Ascending aorta (tissue), 2 donors: ENCODE data around the gene NCOA7. TPM values are rescaled to one million over a fixed set of nuclear protein-coding genes. Genes with fewer than 3 reads are reported as not detected.
"Not testable (repeated sequence)": the region's sequence is repeated elsewhere in the genome, so short reads cannot be mapped to it uniquely, and the experiment has no call there.

ENCODE experiments used
- DNase-seq, 2 donors: peaks; one replicate each; pipeline ENCODE4 v3.0.0-alpha.2; 2019; ENCODE audit warnings: low spot score in 2 of 2
- H3K27ac ChIP-seq, 2 donors: fragments of 200-600 bp; sonication (generic); one replicate each; pipeline ENCODE4 v1.5.1; 2016 to 2017; ENCODE audit warnings: mild to moderate bottlenecking in 1 of 2
- H3K27me3 ChIP-seq: fragments of 200-600 bp; sonication (generic); one replicate; pipeline ENCODE4 v1.5.1; 2017
- H3K36me3 ChIP-seq, 2 donors: fragments of 200-600 bp; sonication (generic); one replicate each; pipeline ENCODE4 v1.5.1; 2016
- H3K4me1 ChIP-seq, 2 donors: fragments of 200-600 bp; sonication (generic); one replicate each; pipeline ENCODE4 v1.5.1; 2016 to 2017; ENCODE audit warnings: mild to moderate bottlenecking in 1 of 2
- H3K4me3 ChIP-seq, 2 donors: fragments of 200-600 bp; sonication (generic); one replicate each; pipeline ENCODE4 v1.5.1; 2016 to 2017; ENCODE audit warnings: mild to moderate bottlenecking in 1 of 2
- H3K9me3 ChIP-seq, 2 donors: fragments of 200-600 bp; sonication (generic); one replicate each; pipeline ENCODE4 v1.5.1; 2016
- CTCF ChIP-seq, 3 experiments: fragments of 200-600 bp in 2 of 3; fragments of 450-650 bp in 1 of 3; sonication (generic) in 2 of 3; IDR thresholded peaks; one replicate each; pipeline ENCODE4 v1.5.1; 2016 to 2019; ENCODE audit warnings: antibody characterized with exemption in 3 of 3, mild to moderate bottlenecking in 1 of 3, moderate library complexity in 1 of 3
- intact Hi-C: fragments of 100-400 bp; cut with DNase I; formaldehyde crosslinking; loops from one replicate; pipeline ENCODE4 v1.15.1; 2023
- total RNA-seq: library from RNA; depleted of rRNA; stranded (reverse); fragments of >200 nt; gene quantifications from one replicate; pipeline ENCODE4 v1.1.0, GENCODE V29; 2016

Gene NCOA7
- total RNA-seq, 1 donor from 2014 or later: 37.4 TPM

- intact Hi-C loops: no loop called here
These were observed 8.2 kb downstream of the NCOA7 start for GRCh38 chr6:125798734-125799508.

GRCh38 chr6:125802383-125802782, 11.6 kb downstream of the NCOA7 start:
- Histone ChIP-seq H3K4me1 (peaks cover 0 to 17% of the 10 kb centered on the region in 2 donors), H3K27ac (peak overlapping the region in 1 of 2 donors; percentile 41), H3K27me3 (no peaks in the 10 kb centered on the region), H3K9me3 (no peaks in the 10 kb centered on the region), H3K36me3 (no peaks in the 10 kb centered on the region), H3K4me3 (no peak overlapping the region)
- intact Hi-C loops: no loop called here
- no peak for DNase-seq
- TF ChIP-seq CTCF (IDR thresholded peaks at IDR 0.05): no peak

More at GRCh38 chr6:125798734-125799508, 8.2 kb downstream of the NCOA7 start:
- Histone ChIP-seq H3K36me3 (no peaks in the 10 kb centered on the region), H3K4me1 (peaks cover 0 to 14% of the 10 kb centered on the region in 2 donors), H3K27me3 (no peaks in the 10 kb centered on the region), H3K27ac (no peak overlapping the region), H3K9me3 (no peaks in the 10 kb centered on the region), H3K4me3 (no peak overlapping the region)
- TF ChIP-seq CTCF (IDR thresholded peaks at IDR 0.05): no peak
- no peak for DNase-seq

GRCh38 chr6:125802943-125803377, 12.2 kb downstream of the NCOA7 start:
- no peaks in the 10 kb centered on the region for H3K27me3 ChIP-seq
- H3K36me3 ChIP-seq: no peaks in the 10 kb centered on the region
- peak overlapping the region; percentile 25 to 41 for H3K27ac ChIP-seq
- H3K4me1 ChIP-seq: peaks cover 0 to 17% of the 10 kb centered on the region in 2 donors
- intact Hi-C loops: no loop called here
- no peaks in the 10 kb centered on the region for H3K9me3 ChIP-seq
- no peak for DNase-seq
- TF ChIP-seq CTCF (IDR thresholded peaks at IDR 0.05): no peak
- no peak overlapping the region for H3K4me3 ChIP-seq

- H3K27me3 ChIP-seq: no peaks in the 10 kb centered on the region
- no peak overlapping the region for H3K4me3 ChIP-seq
- no peak for TF ChIP-seq CTCF (IDR thresholded peaks at IDR 0.05)
- no peaks in the 10 kb centered on the region for H3K36me3 ChIP-seq
- intact Hi-C loops: no loop called here
- no peaks in the 10 kb centered on the region for H3K9me3 ChIP-seq
- H3K27ac ChIP-seq: no peak overlapping the region
- no peak for DNase-seq
- peaks cover 0 to 14% of the 10 kb centered on the region in 2 donors for H3K4me1 ChIP-seq
These were observed 13.5 kb downstream of the NCOA7 start for GRCh38 chr6:125804264-125804663.

GRCh38 chr6:125804866-125805425, 14.2 kb downstream of the NCOA7 start:
- H3K27ac ChIP-seq, intact Hi-C loops, DNase-seq, H3K36me3 ChIP-seq, H3K4me3 ChIP-seq, H3K9me3 ChIP-seq, H3K27me3 ChIP-seq: not testable (repeated sequence)
- H3K4me1 ChIP-seq: peaks cover 0 to 14% of the 10 kb centered on the region in 2 donors

- Histone ChIP-seq H3K36me3 (no peaks in the 10 kb centered on the region), H3K4me1 (peaks cover 0 to 14% of the 10 kb centered on the region in 2 donors), H3K4me3 (no peak overlapping the region), H3K9me3 (no peaks in the 10 kb centered on the region), H3K27me3 (no peaks in the 10 kb centered on the region), H3K27ac (no peak overlapping the region)
- DNase-seq: no peak
- intact Hi-C loops: no loop called here
- TF ChIP-seq CTCF (IDR thresholded peaks at IDR 0.05): no peak
These were observed 16.1 kb downstream of the NCOA7 start for GRCh38 chr6:125806813-125807212.
